ENCODE measurements around the gene RTKN.

- TF ChIP-seq, protein P1, sequence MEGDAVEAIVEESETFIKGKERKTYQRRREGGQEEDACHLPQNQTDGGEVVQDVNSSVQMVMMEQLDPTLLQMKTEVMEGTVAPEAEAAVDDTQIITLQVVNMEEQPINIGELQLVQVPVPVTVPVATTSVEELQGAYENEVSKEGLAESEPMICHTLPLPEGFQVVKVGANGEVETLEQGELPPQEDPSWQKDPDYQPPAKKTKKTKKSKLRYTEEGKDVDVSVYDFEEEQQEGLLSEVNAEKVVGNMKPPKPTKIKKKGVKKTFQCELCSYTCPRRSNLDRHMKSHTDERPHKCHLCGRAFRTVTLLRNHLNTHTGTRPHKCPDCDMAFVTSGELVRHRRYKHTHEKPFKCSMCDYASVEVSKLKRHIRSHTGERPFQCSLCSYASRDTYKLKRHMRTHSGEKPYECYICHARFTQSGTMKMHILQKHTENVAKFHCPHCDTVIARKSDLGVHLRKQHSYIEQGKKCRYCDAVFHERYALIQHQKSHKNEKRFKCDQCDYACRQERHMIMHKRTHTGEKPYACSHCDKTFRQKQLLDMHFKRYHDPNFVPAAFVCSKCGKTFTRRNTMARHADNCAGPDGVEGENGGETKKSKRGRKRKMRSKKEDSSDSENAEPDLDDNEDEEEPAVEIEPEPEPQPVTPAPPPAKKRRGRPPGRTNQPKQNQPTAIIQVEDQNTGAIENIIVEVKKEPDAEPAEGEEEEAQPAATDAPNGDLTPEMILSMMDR (IDR thresholded peaks at IDR 0.05): no peak
- TF ChIP-seq POLR2A (IDR thresholded peaks at IDR 0.05) (no peak), POLR2AphosphoS5 (IDR thresholded peaks at IDR 0.05; ENCODE audit: insufficient read depth in 1 of 2, low read depth in 1 of 2) (no peak)
Observed at GRCh38 chr2:74384051-74384450, 57.7 kb downstream of the RTKN start.

Measured in vagina (tissue), 2 donors.